Anterior cingulate cortex (tissue), 58 donors: Measurements from ENCODE around the gene CSNK2A1.
"Not testable (repeated sequence)": the region's sequence is repeated elsewhere in the genome, so short reads cannot be mapped to it uniquely, and the experiment has no call there.

ENCODE experiments used
- DNase-seq, 58 donors: peaks; one replicate each; lab custom pipeline; 2025; lab: John Stamatoyannopoulos, UW

Gene CSNK2A1

DNA sequence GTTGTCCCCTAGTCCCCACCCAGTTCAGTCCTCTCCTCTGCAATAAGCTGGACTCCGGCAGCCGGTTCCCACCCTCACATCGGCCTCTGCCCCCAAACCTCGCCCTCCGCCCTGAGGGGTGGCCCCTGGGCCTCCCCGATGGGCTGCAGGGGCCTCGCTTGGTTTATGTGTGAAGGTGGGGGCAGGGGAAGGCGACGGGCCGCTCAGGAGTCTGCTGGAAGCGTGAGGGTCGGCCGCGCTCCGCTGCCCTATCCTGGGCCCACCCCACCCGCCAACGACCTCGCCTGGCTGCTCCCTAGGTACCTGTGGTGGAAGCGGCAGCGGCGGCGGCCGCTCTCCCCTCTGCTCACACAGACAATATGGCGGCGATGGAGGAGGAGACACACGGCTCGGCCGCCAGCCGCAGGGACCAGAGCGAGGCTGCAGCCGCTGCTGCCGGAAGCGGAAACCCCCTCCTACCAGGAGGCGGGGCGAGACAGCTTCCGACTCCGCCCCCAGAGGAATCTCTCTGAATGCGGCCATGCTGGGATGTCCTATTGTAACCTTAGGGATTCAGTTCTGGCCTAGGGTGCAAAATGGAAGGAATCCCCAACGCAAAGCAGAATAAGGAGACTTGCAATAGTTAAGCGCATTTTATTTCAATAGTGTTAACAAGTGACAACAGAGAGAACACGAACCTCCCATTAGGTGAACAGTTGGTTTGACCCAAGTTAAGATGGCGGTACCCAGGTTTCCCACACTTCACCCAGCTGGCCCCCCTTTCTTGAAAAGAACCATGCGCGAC, at the start of gene CSNK2A1:
Gene CSNK2A1 (minus strand): TSS at position 422 of the 784 bp plus-strand sequence. CDS start 35,239 bp downstream, outside the sequence.
- DNase-seq, result peak; percentile 70 to 97 (median 93)

DNA sequence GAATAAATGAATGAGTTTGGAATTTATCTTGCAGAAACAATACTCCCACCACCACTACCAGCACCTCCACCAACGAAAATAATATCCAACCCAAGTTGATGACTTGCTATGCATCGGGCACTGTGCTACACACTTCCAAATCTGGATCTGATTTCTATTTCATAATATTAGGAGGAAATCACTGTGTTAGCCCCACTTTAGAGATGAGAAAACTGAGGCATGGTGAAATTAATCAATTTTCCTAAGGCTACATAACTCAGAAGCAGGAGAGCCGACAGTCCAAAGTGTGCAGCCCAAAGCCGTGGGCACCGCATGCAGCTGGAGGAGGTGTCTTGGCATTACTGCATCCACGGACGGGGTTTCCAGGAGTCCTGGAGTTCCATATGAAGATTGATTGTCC, 48.9 kb upstream of the CSNK2A1 start:
- no peak for DNase-seq

DNA sequence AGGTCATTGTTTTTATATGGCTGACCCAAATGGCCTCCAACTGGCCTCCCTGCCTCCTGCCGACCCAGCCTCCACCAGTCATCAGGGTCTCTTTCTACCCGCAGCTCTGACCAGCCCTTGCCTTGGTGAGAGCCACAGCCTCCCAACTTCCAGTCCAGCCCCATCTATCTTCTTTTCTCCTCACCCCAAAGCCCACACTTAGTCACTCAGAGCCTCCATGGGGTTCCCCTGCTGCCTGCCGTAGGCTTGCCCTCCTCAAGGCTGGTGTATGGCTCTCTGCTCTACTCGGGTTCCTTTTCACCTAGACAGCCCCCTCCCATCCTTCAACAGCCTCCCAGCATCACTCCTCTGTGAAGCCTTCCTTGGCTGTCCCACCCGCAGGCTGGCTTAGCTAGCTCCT, 48.4 kb upstream of the CSNK2A1 start:
- no peak for DNase-seq

DNA sequence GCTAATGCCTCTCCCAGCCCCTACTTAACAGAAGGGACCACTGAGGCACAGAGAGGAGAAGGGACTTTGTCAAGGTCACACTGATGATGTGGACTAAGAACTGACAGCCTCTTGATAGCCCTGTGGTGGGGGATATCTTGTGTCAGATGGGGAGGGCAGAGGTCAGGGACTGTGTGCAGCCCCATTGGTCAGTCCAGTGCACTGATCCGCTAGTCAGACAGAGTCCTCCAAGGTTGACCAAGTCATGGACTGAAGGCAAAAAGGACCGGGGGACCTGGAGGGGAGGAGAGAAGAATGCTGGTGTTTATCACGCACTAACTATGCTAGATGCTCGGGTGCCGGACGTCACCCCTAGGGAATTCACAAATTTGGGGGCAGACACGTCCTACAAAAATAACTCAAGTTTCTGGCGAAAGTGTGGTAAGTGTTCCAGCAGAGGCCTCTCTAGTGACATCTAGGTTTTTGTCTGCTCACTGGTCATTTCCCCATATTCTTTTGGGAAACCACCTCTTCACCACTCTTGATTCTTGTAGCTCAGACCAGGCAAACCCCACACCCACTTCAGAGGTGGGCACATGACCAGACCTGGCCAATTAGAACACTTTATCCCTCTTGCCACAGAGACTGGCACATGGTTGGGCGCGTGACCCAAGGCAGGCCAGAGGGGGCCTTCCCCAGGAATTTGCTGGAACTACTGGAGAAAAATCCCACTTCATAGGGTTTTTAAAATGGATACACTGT, 45.5 kb upstream of the CSNK2A1 start:
- no peak for DNase-seq

DNA sequence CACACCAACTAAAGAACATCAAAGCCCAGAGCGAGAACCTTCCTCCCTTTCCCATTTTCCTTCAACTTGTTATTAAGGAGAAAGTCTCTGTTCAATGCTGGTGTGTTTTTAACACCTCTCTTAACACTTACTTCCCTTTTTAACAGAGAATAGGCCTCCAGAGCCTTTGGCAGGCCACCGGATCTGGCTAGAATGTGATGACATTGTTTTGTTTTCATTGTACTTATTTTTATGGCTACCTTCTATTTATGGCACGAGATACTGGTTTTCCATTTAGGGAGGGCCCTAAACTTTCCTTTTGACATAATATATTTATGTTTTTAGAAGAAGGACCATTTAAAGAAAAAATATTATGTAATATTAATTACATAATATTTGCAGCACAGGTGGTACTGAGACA, 44.9 kb upstream of the CSNK2A1 start:
- no peak for DNase-seq

DNA sequence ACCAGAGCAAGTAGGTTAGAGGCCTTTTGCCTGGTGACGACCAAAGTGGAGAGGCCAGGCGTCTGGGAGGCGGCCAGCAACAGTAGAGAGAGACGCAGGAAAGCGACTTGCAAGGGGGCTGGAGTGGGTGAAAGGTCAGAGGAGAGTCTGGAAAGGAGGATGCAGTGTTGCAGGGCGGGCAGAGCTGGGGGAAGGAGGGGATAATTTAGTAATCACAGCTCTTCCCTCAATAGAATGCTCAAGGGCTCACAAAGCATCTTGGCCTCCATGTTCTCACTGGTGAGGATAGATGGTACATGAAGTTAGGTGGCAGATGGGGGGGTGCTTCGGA, 41.3 kb upstream of the CSNK2A1 start:
- DNase-seq, result no peak

DNA sequence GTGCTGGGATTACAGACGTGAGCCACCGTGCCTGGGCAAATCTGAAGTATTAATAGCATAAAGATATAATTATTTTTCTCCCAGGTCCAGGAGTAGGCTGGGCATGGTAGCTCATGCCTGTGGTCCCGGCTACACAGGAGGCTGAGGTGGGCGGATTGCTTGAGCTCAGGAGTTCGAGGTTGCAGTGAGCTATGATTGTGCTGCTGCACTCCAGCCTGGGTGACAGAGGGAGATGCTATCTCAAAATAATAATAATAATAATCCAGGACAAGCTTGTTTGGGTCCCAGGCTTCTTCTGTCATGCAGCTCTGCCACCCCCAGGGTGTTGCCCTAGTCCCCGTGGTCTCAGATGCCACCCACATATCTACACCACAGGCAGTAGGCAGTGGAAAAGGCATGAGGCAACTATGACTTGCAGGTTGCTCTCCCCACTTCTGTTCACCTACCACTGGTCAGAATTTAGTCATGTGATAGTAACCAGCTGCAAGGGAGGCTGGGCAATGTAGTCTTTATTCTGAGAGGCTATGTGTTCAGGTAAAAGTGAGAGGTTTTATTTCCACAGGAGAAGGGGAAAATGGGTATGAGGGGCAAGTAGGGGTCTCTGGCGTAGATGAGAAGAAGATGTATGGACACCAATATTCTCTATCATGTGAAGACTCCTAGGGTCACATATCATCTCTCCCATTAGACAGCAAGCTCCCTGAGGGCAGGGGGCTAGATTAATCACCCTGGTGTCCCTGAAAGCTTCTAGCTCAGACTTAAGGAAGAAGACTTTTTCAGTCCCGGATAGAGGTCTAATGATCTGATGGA, 40.8 kb upstream of the CSNK2A1 start:
- DNase-seq, result no peak

DNA sequence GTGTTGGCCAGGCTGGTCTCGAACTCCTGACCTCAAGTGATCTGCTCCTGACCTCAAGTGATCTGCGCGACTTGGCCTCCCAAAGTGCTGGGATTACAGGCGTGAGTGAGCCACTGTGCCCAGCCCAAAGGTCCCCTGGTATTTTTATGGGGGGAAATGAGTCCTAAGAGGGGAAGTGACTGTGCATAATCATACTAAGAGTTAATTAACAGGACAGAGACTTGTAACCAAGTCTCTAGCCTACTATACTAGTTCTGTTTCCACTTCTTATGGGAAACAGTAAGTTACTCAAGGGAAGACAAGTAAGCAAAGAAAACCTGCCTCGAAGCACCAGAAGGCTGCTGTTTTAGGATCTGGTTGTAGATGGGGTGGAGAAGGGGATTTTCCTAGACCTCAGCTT, 38.6 kb upstream of the CSNK2A1 start:
- no peak for DNase-seq

DNA sequence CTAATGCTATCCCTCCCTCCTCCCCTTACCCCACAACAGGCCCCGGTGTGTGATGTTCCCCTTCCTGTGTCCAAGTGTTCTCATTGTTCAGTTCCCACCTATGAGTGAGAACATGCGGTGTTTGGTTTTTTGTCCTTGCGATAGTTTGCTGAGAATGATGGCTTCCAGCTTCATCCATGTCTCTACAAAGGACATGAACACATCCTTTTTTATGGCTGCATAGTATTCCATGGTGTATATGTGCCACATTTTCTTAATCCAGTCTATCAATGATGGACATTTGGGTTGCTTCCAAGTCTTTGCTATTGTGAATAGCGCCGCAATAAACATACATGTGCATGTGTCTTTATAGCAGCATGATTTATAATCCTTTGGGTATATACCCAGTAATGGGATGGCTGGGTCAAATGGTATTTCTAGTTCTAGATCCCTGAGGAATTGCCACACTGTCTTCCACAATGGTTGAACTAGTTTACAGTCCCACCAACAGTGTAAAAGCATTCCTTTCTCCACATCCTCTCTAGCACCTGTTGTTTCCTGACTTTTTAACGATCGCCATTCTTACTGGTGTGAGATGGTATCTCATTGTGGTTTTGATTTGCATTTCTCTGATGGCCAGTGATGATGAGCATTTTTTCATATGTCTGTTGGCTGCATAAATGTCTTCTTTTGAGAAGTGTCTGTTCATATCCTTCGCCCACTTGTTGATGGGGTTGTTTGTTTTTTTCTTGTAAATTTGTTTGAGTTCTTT, 35.5 kb upstream of the CSNK2A1 start:
- not testable (repeated sequence) for DNase-seq

DNA sequence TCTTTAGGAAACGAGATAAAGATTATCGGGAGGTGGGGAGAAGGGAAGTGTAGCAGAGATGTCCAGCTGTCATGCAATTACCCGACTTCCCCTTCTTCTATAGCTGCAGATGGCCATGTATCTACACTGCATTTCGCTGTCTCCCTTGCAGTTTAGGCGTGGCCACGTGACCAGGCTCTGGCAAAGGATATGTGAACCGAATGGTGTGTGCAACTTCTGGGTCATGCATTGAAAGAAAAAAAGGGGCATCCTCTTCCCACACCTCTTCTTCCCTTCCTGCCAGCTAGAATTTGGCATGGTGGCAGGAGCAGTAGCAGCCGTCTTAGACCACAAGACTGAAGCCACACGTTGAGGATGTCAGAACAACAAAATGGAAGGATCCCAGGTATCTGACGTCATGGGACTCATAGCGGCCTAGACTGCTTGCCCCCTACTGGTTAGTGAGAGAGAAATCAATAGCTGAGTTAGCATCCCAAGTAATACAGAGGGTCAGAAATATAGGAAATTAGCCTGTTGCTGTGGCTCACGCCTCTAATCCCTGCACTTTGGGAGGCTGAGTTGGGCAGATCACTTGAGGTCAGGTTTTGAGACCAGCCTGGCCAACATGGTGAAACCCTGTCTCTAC, 33.7 kb upstream of the CSNK2A1 start:
- no peak for DNase-seq

DNA sequence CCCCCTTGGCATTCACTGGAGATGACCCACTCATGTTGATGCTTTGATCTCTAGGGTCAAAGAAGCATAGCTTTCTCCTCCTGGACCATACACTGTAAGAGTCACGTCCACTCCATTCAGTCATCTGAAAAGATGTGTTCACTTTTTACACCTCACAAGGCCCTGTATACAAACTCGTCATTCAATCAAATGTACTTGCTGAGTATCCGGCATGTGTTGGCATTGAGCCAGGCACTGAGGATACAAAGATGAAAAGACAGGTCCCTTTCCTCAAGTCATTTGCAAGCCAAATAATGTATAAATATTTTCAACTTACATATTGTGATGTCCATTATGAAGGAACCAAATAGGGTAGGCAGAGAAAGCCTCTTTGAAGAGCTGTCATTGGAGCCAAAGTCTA, 32.6 kb upstream of the CSNK2A1 start:
- DNase-seq, result peak in 1 of 58 donors; percentile 11

DNA sequence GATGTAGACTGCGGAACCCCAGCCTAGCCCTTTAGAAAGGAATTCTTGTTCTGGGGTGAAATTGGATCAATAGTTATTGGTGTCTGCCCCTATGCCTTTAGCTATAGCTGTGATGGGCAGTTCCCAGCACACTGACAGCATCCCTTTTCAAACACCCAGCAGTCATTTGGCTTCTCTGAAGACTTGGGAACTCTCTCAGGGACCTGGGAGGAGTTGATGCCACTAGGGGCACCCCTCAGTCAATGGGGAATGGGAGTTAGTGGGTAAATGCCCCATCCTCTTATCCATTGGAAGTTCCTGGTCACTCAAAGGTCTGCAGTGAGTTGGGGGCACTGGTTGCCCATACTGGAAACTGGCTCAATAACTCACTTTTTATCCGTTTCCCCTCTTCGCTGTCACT, 31.6 kb upstream of the CSNK2A1 start:
- DNase-seq, result no peak

DNA sequence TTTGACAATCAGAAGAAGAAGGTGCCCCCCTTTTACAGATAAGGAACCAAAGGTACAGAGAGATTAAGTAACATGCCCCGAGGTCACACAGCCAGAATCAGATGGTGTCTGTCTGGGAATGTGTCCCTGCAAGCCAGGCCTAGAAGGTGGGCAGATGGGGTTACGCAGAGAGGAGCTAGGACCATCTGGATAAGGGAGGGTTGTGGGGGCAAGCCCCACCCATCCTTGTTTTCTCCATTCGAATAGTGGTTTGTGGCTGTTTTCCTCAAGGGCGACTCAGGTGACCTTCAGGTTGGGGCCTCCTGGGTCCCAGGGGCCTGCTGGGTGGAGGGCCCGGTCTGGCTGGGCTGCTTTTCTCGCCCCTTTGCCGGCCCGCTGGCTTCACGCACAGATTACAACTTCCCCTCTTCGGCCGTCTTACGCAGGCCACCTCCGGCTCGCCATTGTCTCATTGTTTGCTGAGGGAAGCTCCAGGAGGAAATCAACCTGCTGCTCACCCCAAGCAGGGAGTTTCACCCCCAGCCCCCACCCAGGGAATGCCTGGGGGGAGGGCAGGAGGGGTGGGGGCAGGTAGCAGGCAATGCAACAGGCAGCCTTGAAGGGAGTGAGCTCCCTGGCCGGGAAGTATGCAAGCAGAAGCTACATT, 30.8 kb upstream of the CSNK2A1 start:
- DNase-seq, result no peak

DNA sequence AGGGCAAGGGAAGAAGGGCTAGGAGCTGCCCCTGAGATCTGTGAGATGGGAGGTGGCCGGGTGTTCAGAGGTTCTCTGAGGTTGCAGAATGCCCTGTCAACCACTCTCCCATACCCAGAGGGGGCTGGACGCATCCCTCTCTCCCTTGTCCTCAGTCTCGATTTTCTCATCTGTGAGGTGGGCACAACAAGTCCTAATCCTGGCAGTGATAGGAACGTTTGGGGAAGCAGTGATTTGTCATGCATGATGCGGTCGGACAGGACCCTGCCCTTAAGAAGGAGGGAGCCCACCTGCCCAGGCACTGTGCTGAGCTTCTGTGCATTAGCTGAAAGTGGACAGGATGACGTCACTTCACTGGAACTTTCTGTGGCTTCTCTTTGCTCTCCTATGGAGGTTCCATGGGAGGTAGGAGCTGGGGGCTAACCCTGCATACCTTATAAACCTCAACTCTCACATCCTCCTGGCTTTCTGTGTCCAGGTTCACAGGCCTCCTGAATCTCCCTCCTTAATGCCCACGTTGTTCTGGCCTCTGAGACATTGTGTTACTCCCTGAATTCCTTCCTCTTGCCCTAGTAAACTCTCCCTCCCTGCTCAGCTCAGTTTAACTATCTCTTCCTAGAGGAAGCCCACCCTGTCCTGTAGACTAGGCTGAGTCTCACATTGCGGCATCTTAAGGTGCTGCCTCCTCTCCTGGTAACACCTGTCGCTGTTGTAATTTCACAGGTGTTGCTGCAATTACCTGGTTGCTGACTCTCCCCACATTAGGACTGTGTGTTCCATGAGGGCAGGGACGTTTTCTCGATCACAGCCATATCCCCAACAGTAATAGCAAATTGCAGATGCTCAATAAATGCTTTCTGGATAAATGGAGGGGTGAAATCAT, 30.1 kb upstream of the CSNK2A1 start:
- no peak for DNase-seq

DNA sequence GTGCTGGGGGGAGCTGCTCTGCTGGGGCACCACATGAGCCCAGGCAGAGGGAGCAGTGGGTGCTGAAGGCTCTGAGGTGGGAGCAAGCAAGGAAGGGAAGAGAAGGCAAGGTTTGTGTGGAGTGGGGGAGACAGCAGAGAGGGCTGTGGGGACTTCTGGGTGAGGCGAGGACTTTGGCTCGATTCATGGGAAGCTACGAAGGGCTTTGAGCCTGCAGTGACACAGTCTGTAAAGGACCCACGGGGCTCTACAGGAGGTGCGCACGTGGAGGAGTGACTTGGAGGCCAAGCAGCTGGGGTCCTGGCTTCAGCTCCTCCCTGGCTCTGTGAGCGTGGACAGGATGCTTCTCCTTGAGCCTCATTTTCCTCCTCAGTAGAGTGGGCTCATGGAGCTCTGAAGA, 29.1 kb upstream of the CSNK2A1 start:
- DNase-seq, result no peak

DNA sequence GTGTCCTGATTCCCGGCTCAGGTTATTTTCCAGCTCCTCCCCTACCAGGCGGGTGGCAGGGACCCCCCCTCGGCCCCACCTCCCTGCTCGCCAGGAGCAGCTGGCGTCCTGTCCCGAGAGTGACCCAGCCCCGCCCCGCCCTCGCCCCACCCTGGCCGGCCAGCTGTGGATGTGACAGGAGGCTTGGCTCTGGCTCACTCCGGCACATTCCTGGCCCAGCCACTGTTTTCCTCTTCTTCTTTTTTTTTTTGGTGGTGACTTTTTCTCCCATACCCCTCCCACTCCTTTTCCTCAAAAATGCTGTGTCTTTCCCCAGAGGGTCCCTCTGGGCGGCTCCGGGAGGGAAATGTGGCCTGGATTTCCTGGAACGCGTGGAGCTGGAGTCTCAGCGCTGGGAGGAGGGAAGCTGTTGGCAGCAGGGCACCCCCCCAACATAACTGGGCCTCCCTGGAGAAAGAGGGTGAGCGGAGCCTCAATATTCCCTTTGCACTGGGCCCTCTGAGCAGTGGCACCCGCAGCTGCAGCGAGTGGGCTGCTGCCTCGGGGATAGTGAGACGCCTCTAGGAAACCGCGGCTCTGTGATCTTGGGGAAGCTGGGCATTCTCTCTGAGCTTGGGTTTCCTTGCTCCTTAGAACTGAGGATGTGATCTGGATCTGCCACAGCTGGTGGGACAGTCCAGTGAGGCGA, 28.3 kb upstream of the CSNK2A1 start:
- no peak for DNase-seq

DNA sequence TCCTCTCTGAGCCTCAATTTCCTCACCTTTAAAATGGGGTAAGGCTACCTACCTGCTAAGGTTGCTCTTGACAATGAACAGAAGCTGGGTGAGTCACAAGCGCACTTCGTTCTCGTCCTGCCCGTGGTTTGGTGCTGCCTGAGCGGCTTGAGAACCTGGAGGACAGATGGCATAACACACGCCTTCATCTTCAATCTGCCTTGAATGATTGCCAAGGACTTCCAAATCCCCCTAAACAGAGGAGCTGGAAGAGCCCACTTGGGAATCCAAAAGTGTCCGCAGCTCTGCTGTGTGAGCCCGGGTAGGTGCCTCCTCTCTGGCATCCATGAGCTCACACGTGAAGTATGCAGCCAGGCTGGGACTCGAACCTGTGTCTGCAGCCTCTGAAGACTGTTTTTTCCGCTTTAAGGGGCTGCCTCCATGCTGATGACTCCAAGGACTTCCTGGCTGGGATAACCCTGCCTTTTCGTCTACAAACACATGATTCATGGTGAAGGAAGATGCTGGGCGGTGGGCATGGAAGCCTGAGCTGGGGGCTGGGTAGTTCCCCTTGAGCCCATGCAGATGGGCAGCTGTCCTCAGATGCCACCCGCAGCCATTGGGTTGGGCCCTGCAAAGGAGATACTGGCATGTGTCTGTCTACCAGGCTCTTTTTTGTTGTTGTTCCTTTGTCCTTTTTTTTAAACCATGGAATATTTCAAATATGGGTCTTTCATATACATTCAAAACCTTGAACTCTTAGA, 25.3 kb upstream of the CSNK2A1 start:
- DNase-seq, result no peak
